Measurements from ENCODE around the gene CD300LF.

CD300LF gene

GRCh38 chr17:74713171-74713755 is 540 bp upstream of the CD300LF start:
- Histone ChIP-seq H3K36me3 (ENCODE audit: insufficient read depth, insufficient read length, low read length) (no peaks in the 10 kb centered on the region), H3K4me3 (ENCODE audit: insufficient read length, low read depth) (no peak overlapping the region), H3K9ac (ENCODE audit: insufficient read length, low read depth) (no peak overlapping the region), H3K27me3 (ENCODE audit: insufficient read depth, insufficient read length) (peaks cover 10% of the 10 kb centered on the region), H3K4me1 (ENCODE audit: insufficient read depth, insufficient read length) (no peaks in the 10 kb centered on the region), H3K9me3 (ENCODE audit: insufficient read depth, low read length) (no peaks in the 10 kb centered on the region)
- TF ChIP-seq ZNF274 (IDR thresholded peaks at IDR 0.05; ENCODE audit: low read depth, low read length) = no peak
- TF ChIP-seq SUZ12 (IDR thresholded peaks at IDR 0.05; ENCODE audit: extremely low read depth, insufficient read depth, insufficient read length) = no peak
- TF ChIP-seq YY1 (IDR thresholded peaks at IDR 0.05; ENCODE audit: insufficient read depth, insufficient read length) = no peak
- DNase-seq (ENCODE audit: low read depth, low spot score) = no peak

- Histone ChIP-seq H3K36me3 (ENCODE audit: insufficient read depth, insufficient read length, low read length) (no peaks in the 10 kb centered on the region), H3K4me1 (ENCODE audit: insufficient read depth, insufficient read length) (no peaks in the 10 kb centered on the region), H3K9ac (ENCODE audit: insufficient read length, low read depth) (no peak overlapping the region), H3K9me3 (ENCODE audit: insufficient read depth, low read length) (no peaks in the 10 kb centered on the region), H3K4me3 (ENCODE audit: insufficient read length, low read depth) (no peak overlapping the region), H3K27me3 (ENCODE audit: insufficient read depth, insufficient read length) (peaks cover 10% of the 10 kb centered on the region)
- no peak for TF ChIP-seq YY1 (IDR thresholded peaks at IDR 0.05; ENCODE audit: insufficient read depth, insufficient read length)
- no peak for TF ChIP-seq SUZ12 (IDR thresholded peaks at IDR 0.05; ENCODE audit: extremely low read depth, insufficient read depth, insufficient read length)
- no peak for TF ChIP-seq ZNF274 (IDR thresholded peaks at IDR 0.05; ENCODE audit: low read depth, low read length)
- no peak for DNase-seq (ENCODE audit: low read depth, low spot score)
Measured at GRCh38 chr17:74712301-74712700, 422 bp downstream of the CD300LF start.

- Histone ChIP-seq H3K4me3 (ENCODE audit: insufficient read length, low read depth) (no peak overlapping the region), H3K9ac (ENCODE audit: insufficient read length, low read depth) (no peak overlapping the region), H3K9me3 (ENCODE audit: insufficient read depth, low read length) (no peaks in the 10 kb centered on the region), H3K27me3 (ENCODE audit: insufficient read depth, insufficient read length) (peaks cover 10% of the 10 kb centered on the region), H3K4me1 (ENCODE audit: insufficient read depth, insufficient read length) (no peaks in the 10 kb centered on the region), H3K36me3 (ENCODE audit: insufficient read depth, insufficient read length, low read length) (no peaks in the 10 kb centered on the region)
- no peak for DNase-seq (ENCODE audit: low read depth, low spot score)
- TF ChIP-seq SUZ12 (IDR thresholded peaks at IDR 0.05; ENCODE audit: extremely low read depth, insufficient read depth, insufficient read length) (no peak), ZNF274 (IDR thresholded peaks at IDR 0.05; ENCODE audit: low read depth, low read length) (no peak), YY1 (IDR thresholded peaks at IDR 0.05; ENCODE audit: insufficient read depth, insufficient read length) (no peak)
Measured at GRCh38 chr17:74711058-74711824, 1.5 kb downstream of the CD300LF start.

GRCh38 chr17:74704544-74704943 is 8.2 kb downstream of the CD300LF start:
- Histone ChIP-seq H3K4me1 (ENCODE audit: insufficient read depth, insufficient read length) (no peaks in the 10 kb centered on the region), H3K27me3 (ENCODE audit: insufficient read depth, insufficient read length) (peaks cover 4% of the 10 kb centered on the region), H3K9ac (ENCODE audit: insufficient read length, low read depth) (no peak overlapping the region), H3K4me3 (ENCODE audit: insufficient read length, low read depth) (no peak overlapping the region), H3K36me3 (ENCODE audit: insufficient read depth, insufficient read length, low read length) (no peaks in the 10 kb centered on the region), H3K9me3 (ENCODE audit: insufficient read depth, low read length) (no peaks in the 10 kb centered on the region; the same call in 1 of the 2 replicates)
- TF ChIP-seq YY1 (IDR thresholded peaks at IDR 0.05; ENCODE audit: insufficient read depth, insufficient read length) (no peak), ZNF274 (IDR thresholded peaks at IDR 0.05; ENCODE audit: low read depth, low read length) (no peak), SUZ12 (IDR thresholded peaks at IDR 0.05; ENCODE audit: extremely low read depth, insufficient read depth, insufficient read length) (no peak)
- DNase-seq (ENCODE audit: low read depth, low spot score) = no peak

GRCh38 chr17:74703311-74703710 is 9.4 kb downstream of the CD300LF start:
- Histone ChIP-seq H3K9ac (ENCODE audit: insufficient read length, low read depth) (no peak overlapping the region), H3K9me3 (ENCODE audit: insufficient read depth, low read length) (no peaks in the 10 kb centered on the region; the same call in 1 of the 2 replicates), H3K27me3 (ENCODE audit: insufficient read depth, insufficient read length) (peaks cover 4% of the 10 kb centered on the region), H3K4me1 (ENCODE audit: insufficient read depth, insufficient read length) (no peaks in the 10 kb centered on the region), H3K4me3 (ENCODE audit: insufficient read length, low read depth) (no peak overlapping the region), H3K36me3 (ENCODE audit: insufficient read depth, insufficient read length, low read length) (no peaks in the 10 kb centered on the region)
- DNase-seq (ENCODE audit: low read depth, low spot score) = no peak
- TF ChIP-seq SUZ12 (IDR thresholded peaks at IDR 0.05; ENCODE audit: extremely low read depth, insufficient read depth, insufficient read length) = no peak
- no peak for TF ChIP-seq ZNF274 (IDR thresholded peaks at IDR 0.05; ENCODE audit: low read depth, low read length)
- TF ChIP-seq YY1 (IDR thresholded peaks at IDR 0.05; ENCODE audit: insufficient read depth, insufficient read length) = no peak

GRCh38 chr17:74702116-74702871 is 10.4 kb downstream of the CD300LF start:
- Histone ChIP-seq H3K4me1 (ENCODE audit: insufficient read depth, insufficient read length) (no peaks in the 10 kb centered on the region), H3K36me3 (ENCODE audit: insufficient read depth, insufficient read length, low read length) (no peaks in the 10 kb centered on the region), H3K9ac (ENCODE audit: insufficient read length, low read depth) (no peak overlapping the region), H3K9me3 (ENCODE audit: insufficient read depth, low read length) (no peaks in the 10 kb centered on the region; the same call in 1 of the 2 replicates), H3K4me3 (ENCODE audit: insufficient read length, low read depth) (no peak overlapping the region), H3K27me3 (ENCODE audit: insufficient read depth, insufficient read length) (peaks cover 8% of the 10 kb centered on the region)
- TF ChIP-seq ZNF274 (IDR thresholded peaks at IDR 0.05; ENCODE audit: low read depth, low read length) (no peak), YY1 (IDR thresholded peaks at IDR 0.05; ENCODE audit: insufficient read depth, insufficient read length) (no peak), SUZ12 (IDR thresholded peaks at IDR 0.05; ENCODE audit: extremely low read depth, insufficient read depth, insufficient read length) (no peak)
- DNase-seq (ENCODE audit: low read depth, low spot score) = no peak

- TF ChIP-seq YY1 (IDR thresholded peaks at IDR 0.05; ENCODE audit: insufficient read depth, insufficient read length) = no peak
- no peak for TF ChIP-seq SUZ12 (IDR thresholded peaks at IDR 0.05; ENCODE audit: extremely low read depth, insufficient read depth, insufficient read length)
- TF ChIP-seq ZNF274 (IDR thresholded peaks at IDR 0.05; ENCODE audit: low read depth, low read length) = no peak
Measured at GRCh38 chr17:74699236-74699635, 13.5 kb downstream of the CD300LF start.

More at GRCh38 chr17:74699236-74699635, 13.5 kb downstream of the CD300LF start:
- Histone ChIP-seq H3K4me3 (ENCODE audit: insufficient read length, low read depth) (no peak overlapping the region), H3K9me3 (ENCODE audit: insufficient read depth, low read length) (peaks cover 9% of the 10 kb centered on the region; the same call in 1 of the 2 replicates), H3K9ac (ENCODE audit: insufficient read length, low read depth) (no peak overlapping the region), H3K36me3 (ENCODE audit: insufficient read depth, insufficient read length, low read length) (no peaks in the 10 kb centered on the region), H3K4me1 (ENCODE audit: insufficient read depth, insufficient read length) (no peaks in the 10 kb centered on the region), H3K27me3 (ENCODE audit: insufficient read depth, insufficient read length) (peaks cover 21% of the 10 kb centered on the region)
- no peak for DNase-seq (ENCODE audit: low read depth, low spot score)
